Measurements from ENCODE around the gene DIP2C.
"Not testable (repeated sequence)": the region's sequence is repeated elsewhere in the genome, so short reads cannot be mapped to it uniquely, and the experiment has no call there.

DIP2C gene

GRCh38 chr10:650886-651615 is 38.4 kb downstream of the DIP2C start:
- Histone ChIP-seq H3K27me3 (ENCODE audit: insufficient read depth, low read length) (no peaks in the 10 kb centered on the region), H2AFZ (ENCODE audit: low read length, unreplicated experiment) (no peak overlapping the region), H3K4me3 (ENCODE audit: low read depth, low read length) (no peak overlapping the region), H3K27ac (ENCODE audit: low read depth, low read length) (no peak overlapping the region), H3K4me1 (ENCODE audit: control insufficient read depth, insufficient read depth, low read length, unreplicated experiment) (no peaks in the 10 kb centered on the region), H3K79me2 (ENCODE audit: control insufficient read depth, insufficient read depth, low read length, unreplicated experiment) (peaks cover 5% of the 10 kb centered on the region), H3K36me3 (ENCODE audit: insufficient read depth, low read length) (no peaks in the 10 kb centered on the region)

- H3K4me3 ChIP-seq (ENCODE audit: low read depth, low read length) = no peak overlapping the region
- no peak overlapping the region for H3K27ac ChIP-seq (ENCODE audit: low read depth, low read length)
Observed at GRCh38 chr10:650441-650851, 39.0 kb downstream of the DIP2C start.

GRCh38 chr10:649798-650440 is 39.5 kb downstream of the DIP2C start:
- no peak overlapping the region for H2AFZ ChIP-seq (ENCODE audit: low read length, unreplicated experiment)
- H3K27ac ChIP-seq (ENCODE audit: low read depth, low read length) = no peak overlapping the region
- H3K79me2 ChIP-seq (ENCODE audit: control insufficient read depth, insufficient read depth, low read length, unreplicated experiment) = peaks cover 10% of the 10 kb centered on the region
- H3K4me1 ChIP-seq (ENCODE audit: control insufficient read depth, insufficient read depth, low read length, unreplicated experiment) = no peaks in the 10 kb centered on the region
- no peaks in the 10 kb centered on the region for H3K36me3 ChIP-seq (ENCODE audit: insufficient read depth, low read length)
- no peaks in the 10 kb centered on the region for H3K27me3 ChIP-seq (ENCODE audit: insufficient read depth, low read length)
- no peak overlapping the region for H3K4me3 ChIP-seq (ENCODE audit: low read depth, low read length)

More at GRCh38 chr10:650441-650851, 39.0 kb downstream of the DIP2C start:
- Histone ChIP-seq H3K36me3 (ENCODE audit: insufficient read depth, low read length) (no peaks in the 10 kb centered on the region), H2AFZ (ENCODE audit: low read length, unreplicated experiment) (no peak overlapping the region), H3K27me3 (ENCODE audit: insufficient read depth, low read length) (no peaks in the 10 kb centered on the region), H3K4me1 (ENCODE audit: control insufficient read depth, insufficient read depth, low read length, unreplicated experiment) (no peaks in the 10 kb centered on the region), H3K79me2 (ENCODE audit: control insufficient read depth, insufficient read depth, low read length, unreplicated experiment) (peaks cover 10% of the 10 kb centered on the region)

GRCh38 chr10:649445-649797 is 40.0 kb downstream of the DIP2C start:
- Histone ChIP-seq H3K4me1 (ENCODE audit: control insufficient read depth, insufficient read depth, low read length, unreplicated experiment) (no peaks in the 10 kb centered on the region), H3K27me3 (ENCODE audit: insufficient read depth, low read length) (no peaks in the 10 kb centered on the region), H3K4me3 (ENCODE audit: low read depth, low read length) (no peak overlapping the region), H3K27ac (ENCODE audit: low read depth, low read length) (no peak overlapping the region), H3K36me3 (ENCODE audit: insufficient read depth, low read length) (no peaks in the 10 kb centered on the region), H3K79me2 (ENCODE audit: control insufficient read depth, insufficient read depth, low read length, unreplicated experiment) (peaks cover 10% of the 10 kb centered on the region), H2AFZ (ENCODE audit: low read length, unreplicated experiment) (no peak overlapping the region)

- H2AFZ ChIP-seq (ENCODE audit: low read length, unreplicated experiment); H3K4me3 ChIP-seq (ENCODE audit: low read depth, low read length); H3K4me1 ChIP-seq (ENCODE audit: control insufficient read depth, insufficient read depth, low read length, unreplicated experiment); H3K79me2 ChIP-seq (ENCODE audit: control insufficient read depth, insufficient read depth, low read length, unreplicated experiment); H3K36me3 ChIP-seq (ENCODE audit: insufficient read depth, low read length); H3K27ac ChIP-seq (ENCODE audit: low read depth, low read length); H3K27me3 ChIP-seq (ENCODE audit: insufficient read depth, low read length): not testable (repeated sequence)
Observed at GRCh38 chr10:647019-647418, 42.4 kb downstream of the DIP2C start.

- H3K79me2 ChIP-seq (ENCODE audit: control insufficient read depth, insufficient read depth, low read length, unreplicated experiment) = peaks cover 9% of the 10 kb centered on the region
- H3K4me3 ChIP-seq (ENCODE audit: low read depth, low read length) = no peak overlapping the region
- H3K36me3 ChIP-seq (ENCODE audit: insufficient read depth, low read length) = no peaks in the 10 kb centered on the region
- no peaks in the 10 kb centered on the region for H3K27me3 ChIP-seq (ENCODE audit: insufficient read depth, low read length)
- no peak overlapping the region for H2AFZ ChIP-seq (ENCODE audit: low read length, unreplicated experiment)
- no peaks in the 10 kb centered on the region for H3K4me1 ChIP-seq (ENCODE audit: control insufficient read depth, insufficient read depth, low read length, unreplicated experiment)
- H3K27ac ChIP-seq (ENCODE audit: low read depth, low read length) = no peak overlapping the region
Observed at GRCh38 chr10:646118-646524, 43.3 kb downstream of the DIP2C start.

GRCh38 chr10:644943-645334 is 44.5 kb downstream of the DIP2C start:
- Histone ChIP-seq H3K27ac (ENCODE audit: low read depth, low read length) (no peak overlapping the region), H3K79me2 (ENCODE audit: control insufficient read depth, insufficient read depth, low read length, unreplicated experiment) (peaks cover 10% of the 10 kb centered on the region), H3K36me3 (ENCODE audit: insufficient read depth, low read length) (no peaks in the 10 kb centered on the region), H2AFZ (ENCODE audit: low read length, unreplicated experiment) (no peak overlapping the region), H3K27me3 (ENCODE audit: insufficient read depth, low read length) (no peaks in the 10 kb centered on the region), H3K4me1 (ENCODE audit: control insufficient read depth, insufficient read depth, low read length, unreplicated experiment) (no peaks in the 10 kb centered on the region), H3K4me3 (ENCODE audit: low read depth, low read length) (no peak overlapping the region)

- Histone ChIP-seq H3K27ac (ENCODE audit: low read depth, low read length) (no peak overlapping the region), H3K36me3 (ENCODE audit: insufficient read depth, low read length) (no peaks in the 10 kb centered on the region), H3K79me2 (ENCODE audit: control insufficient read depth, insufficient read depth, low read length, unreplicated experiment) (peaks cover 10% of the 10 kb centered on the region), H3K4me3 (ENCODE audit: low read depth, low read length) (no peak overlapping the region), H2AFZ (ENCODE audit: low read length, unreplicated experiment) (no peak overlapping the region), H3K27me3 (ENCODE audit: insufficient read depth, low read length) (no peaks in the 10 kb centered on the region), H3K4me1 (ENCODE audit: control insufficient read depth, insufficient read depth, low read length, unreplicated experiment) (no peaks in the 10 kb centered on the region)
Observed at GRCh38 chr10:644076-644942, 45.2 kb downstream of the DIP2C start.

GRCh38 chr10:642186-642890 is 47.1 kb downstream of the DIP2C start:
- H3K36me3 ChIP-seq (ENCODE audit: insufficient read depth, low read length) = no peaks in the 10 kb centered on the region
- peaks cover 10% of the 10 kb centered on the region for H3K79me2 ChIP-seq (ENCODE audit: control insufficient read depth, insufficient read depth, low read length, unreplicated experiment)
- H3K4me1 ChIP-seq (ENCODE audit: control insufficient read depth, insufficient read depth, low read length, unreplicated experiment) = no peaks in the 10 kb centered on the region
- H3K27ac ChIP-seq (ENCODE audit: low read depth, low read length) = no peak overlapping the region
- no peak overlapping the region for H2AFZ ChIP-seq (ENCODE audit: low read length, unreplicated experiment)
- no peaks in the 10 kb centered on the region for H3K27me3 ChIP-seq (ENCODE audit: insufficient read depth, low read length)
- no peak overlapping the region for H3K4me3 ChIP-seq (ENCODE audit: low read depth, low read length)

- Histone ChIP-seq H3K27ac (ENCODE audit: low read depth, low read length) (no peak overlapping the region), H2AFZ (ENCODE audit: low read length, unreplicated experiment) (no peak overlapping the region), H3K4me1 (ENCODE audit: control insufficient read depth, insufficient read depth, low read length, unreplicated experiment) (no peaks in the 10 kb centered on the region), H3K79me2 (ENCODE audit: control insufficient read depth, insufficient read depth, low read length, unreplicated experiment) (peaks cover 10% of the 10 kb centered on the region), H3K27me3 (ENCODE audit: insufficient read depth, low read length) (no peaks in the 10 kb centered on the region), H3K4me3 (ENCODE audit: low read depth, low read length) (no peak overlapping the region), H3K36me3 (ENCODE audit: insufficient read depth, low read length) (no peaks in the 10 kb centered on the region)
Observed at GRCh38 chr10:641149-642010, 48.1 kb downstream of the DIP2C start.

Data from ACC112 (cell line).